K562 (cell line): ENCODE results near the gene LCTL. TPM values are rescaled to one million over a fixed set of nuclear protein-coding genes. Genes with fewer than 3 reads are reported as not detected.

ENCODE experiments used
- CREM ChIP-seq: IDR thresholded peaks from 2 replicates; pipeline ENCODE4 v1.6.1; 2014; ENCODE audit warnings: antibody characterized with exemption, low read depth
- JUNB ChIP-seq: fragments of 450-650 bp; formaldehyde crosslinking; conservative IDR thresholded peaks from 2 replicates; pipeline ENCODE4 v1.4.0; 2020; ENCODE audit warnings: mild to moderate bottlenecking
- KLF16 ChIP-seq: IDR thresholded peaks from 2 replicates; pipeline ENCODE4 v1.6.1; 2016; ENCODE audit warnings: antibody characterized with exemption
- KLF6 ChIP-seq: fragments of 250-450 bp; sonication (Bioruptor Pico); IDR thresholded peaks from 2 replicates; pipeline ENCODE4 v1.4.0; 2020; ENCODE audit warnings: mild to moderate bottlenecking, moderate library complexity, borderline replicate concordance
- LARP7 ChIP-seq: fragments of 450-650 bp; IDR thresholded peaks from 2 replicates; pipeline ENCODE4 v1.6.1; 2016
- MCM3 ChIP-seq: fragments of 450-650 bp; IDR thresholded peaks from 2 replicates; pipeline ENCODE4 v1.6.1; 2016
- MTA3 ChIP-seq: fragments of 450-650 bp; formaldehyde crosslinking; IDR thresholded peaks from 2 replicates; pipeline ENCODE4 v1.6.1; 2017; ENCODE audit warnings: mild to moderate bottlenecking, borderline replicate concordance
- NCOA2 ChIP-seq, 2 experiments: fragments of 450-650 bp; IDR thresholded peaks; 2 replicates each; pipeline ENCODE4 v1.6.1; 2018; ENCODE audit warnings: mild to moderate bottlenecking in 2 of 2, moderate library complexity in 1 of 2; ENCODE audit not compliant: partially characterized antibody in 2 of 2
- NCOR1 ChIP-seq: fragments of 450-650 bp; IDR thresholded peaks from 2 replicates; pipeline ENCODE4 v1.6.1; 2016; ENCODE audit warnings: mild to moderate bottlenecking, moderate library complexity
- NEUROD1 ChIP-seq: fragments of 150-350 bp; IDR thresholded peaks from 2 replicates; pipeline ENCODE4 v1.6.1; 2014; ENCODE audit warnings: borderline replicate concordance, low read length, low read depth; ENCODE audit not compliant: partially characterized antibody
- TGIF2 ChIP-seq: sonication (generic); formaldehyde crosslinking; IDR thresholded peaks from 2 replicates; pipeline ENCODE4 v1.8.1; 2022; ENCODE audit warnings: mild to moderate bottlenecking, missing genetic modification reagents, moderate library complexity
- ZNF140 ChIP-seq: fragments of 250-450 bp; sonication (Bioruptor Pico); IDR thresholded peaks from 2 replicates; pipeline ENCODE4 v1.8.0; 2021; ENCODE audit warnings: moderate library complexity, mild to moderate bottlenecking, inconsistent platforms
- ZNF449 ChIP-seq: fragments of 250-450 bp; sonication (Bioruptor Pico); IDR thresholded peaks from 2 replicates; pipeline ENCODE4 v1.8.0; 2022; ENCODE audit warnings: moderate library complexity, mild to moderate bottlenecking, inconsistent platforms
- ZNF57 ChIP-seq: fragments of 450-650 bp; formaldehyde crosslinking; IDR thresholded peaks from 2 replicates; pipeline ENCODE4 v1.4.0; 2020; ENCODE audit warnings: mild to moderate bottlenecking, moderate library complexity
- ZNF584 ChIP-seq: fragments of 200-800 bp; sonication (Bioruptor generic); IDR thresholded peaks from 2 replicates; pipeline ENCODE4 v1.6.1; 2016; ENCODE audit warnings: low read depth, mild to moderate bottlenecking, missing genetic modification characterization, missing compliant biosample characterization
- polyA plus RNA-seq, 8 experiments: library from polyadenylated mRNA; depleted of rRNA in 4 of 8; stranded (reverse) in 5 of 8; unstranded in 3 of 8; fragments of >200 nt; fragmentation: Nextera tagmentation in 2 of 8; fragmentation: Illumina TruSeq in 1 of 8; extraction: Ambion mirVana in 2 of 8; extraction: Trizol in 1 of 8; gene quantifications; 2 replicates each; pipeline versions ENCODE4 v1.2.1 to v1.2.3, GENCODE V29; 2011 to 2014; ENCODE audit warnings: inconsistent platforms in 1 of 8, missing spikeins in 1 of 8
- total RNA-seq, 7 experiments: library from RNA; depleted of rRNA in 6 of 7; stranded (reverse); fragments of >200 nt in 6 of 7; fragmentation: Illumina TruSeq in 2 of 7; extraction: Trizol in 2 of 7; gene quantifications; 2 replicates each; pipeline versions ENCODE4 v1.2.1 to v1.2.3, GENCODE V29; 2011 to 2021; ENCODE audit warnings: low replicate concordance in 1 of 7
- TF ChIP-seq, protein P1 (sequence below): sonication (generic); formaldehyde crosslinking; IDR thresholded peaks from 2 replicates; pipeline ENCODE4 v1.8.1; 2023; ENCODE audit warnings: mild to moderate bottlenecking, missing genetic modification reagents, moderate library complexity
- TF ChIP-seq, protein P2 (sequence below): fragments of 450-650 bp; IDR thresholded peaks from 2 replicates; pipeline ENCODE4 v1.7.1; 2018; ENCODE audit warnings: mild to moderate bottlenecking, low read depth; ENCODE audit not compliant: partially characterized antibody
- TF ChIP-seq, protein P3 (sequence below): fragments of 450-650 bp; IDR thresholded peaks from one replicate; pipeline ENCODE4 v1.6.1; 2018; ENCODE audit warnings: mild to moderate bottlenecking, moderate library complexity; ENCODE audit not compliant: partially characterized antibody
- TF ChIP-seq, protein P4 (sequence below), 2 experiments: IDR thresholded peaks; 2 replicates each; pipeline ENCODE4 v1.6.1; 2012; ENCODE audit warnings: improper control_type of control experiment in 2 of 2, low read depth in 2 of 2, low read length in 2 of 2, borderline replicate concordance in 1 of 2

LCTL gene
- total and polyA plus RNA-seq, 9 of the 15 experiments (the other 6 are each of a cell fraction or from before 2014, with no cell fraction given), result 0.08 to 0.31 (median 0.17) TPM; not detected in 6

DNA sequence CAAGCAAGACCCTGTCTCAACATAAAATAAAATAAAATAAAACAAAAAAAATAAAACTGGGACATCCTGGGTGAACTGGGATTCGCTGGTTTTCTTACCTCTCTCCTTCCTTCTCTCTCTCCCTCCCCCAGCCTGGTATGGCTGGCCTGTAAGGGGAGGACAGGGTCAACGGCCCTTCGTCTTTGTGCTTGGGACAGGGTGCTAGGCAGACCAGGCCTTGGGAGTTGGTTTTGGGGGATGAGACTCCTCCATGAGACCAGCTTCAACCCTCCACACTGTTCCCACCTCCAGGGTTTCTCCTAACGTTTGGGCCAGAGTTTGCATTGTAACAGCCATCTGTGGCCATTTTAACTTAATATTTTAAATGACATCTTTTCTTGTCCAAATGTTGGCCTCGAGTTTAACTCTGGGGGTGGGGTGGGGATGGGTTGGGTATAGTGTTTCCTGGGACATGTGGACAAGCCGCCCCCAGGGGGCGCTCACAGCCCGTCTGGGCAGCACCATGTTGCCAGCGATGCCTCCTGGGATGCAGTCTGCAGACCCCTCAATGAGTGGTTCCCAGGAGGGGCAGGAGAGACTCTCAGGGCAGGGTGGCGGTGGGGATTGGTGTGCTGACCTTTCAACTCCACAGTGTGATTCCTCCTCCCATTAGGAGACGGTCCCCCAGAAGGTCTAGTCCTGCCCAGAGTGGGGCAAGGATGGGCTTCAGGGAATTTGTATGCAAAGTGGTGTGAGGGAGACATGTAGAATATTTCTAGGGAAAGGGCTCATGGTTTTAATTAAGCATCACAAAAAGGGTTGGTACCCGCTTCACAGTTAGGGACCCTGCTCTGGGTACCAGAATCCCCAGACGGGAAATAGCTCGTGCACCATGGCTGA, 37.7 kb upstream of the LCTL start (continued):
- TF ChIP-seq, protein P1, sequence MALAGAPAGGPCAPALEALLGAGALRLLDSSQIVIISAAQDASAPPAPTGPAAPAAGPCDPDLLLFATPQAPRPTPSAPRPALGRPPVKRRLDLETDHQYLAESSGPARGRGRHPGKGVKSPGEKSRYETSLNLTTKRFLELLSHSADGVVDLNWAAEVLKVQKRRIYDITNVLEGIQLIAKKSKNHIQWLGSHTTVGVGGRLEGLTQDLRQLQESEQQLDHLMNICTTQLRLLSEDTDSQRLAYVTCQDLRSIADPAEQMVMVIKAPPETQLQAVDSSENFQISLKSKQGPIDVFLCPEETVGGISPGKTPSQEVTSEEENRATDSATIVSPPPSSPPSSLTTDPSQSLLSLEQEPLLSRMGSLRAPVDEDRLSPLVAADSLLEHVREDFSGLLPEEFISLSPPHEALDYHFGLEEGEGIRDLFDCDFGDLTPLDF, result no peak
- no peak for TF ChIP-seq ZNF140
- TF ChIP-seq NEUROD1, result no peak
- TF ChIP-seq KLF6 (CRISPR knock-in tag), result no peak
- TF ChIP-seq KLF16, result no peak
- no peak for TF ChIP-seq LARP7
- no peak for TF ChIP-seq ZNF584
- TF ChIP-seq ZNF57 (CRISPR knock-in tag), result no peak
- TF ChIP-seq NCOR1, result no peak
- TF ChIP-seq TGIF2 (CRISPR knock-in tag), result no peak
- no peak for TF ChIP-seq ZNF449 (CRISPR knock-in tag)
- TF ChIP-seq, protein P2, sequence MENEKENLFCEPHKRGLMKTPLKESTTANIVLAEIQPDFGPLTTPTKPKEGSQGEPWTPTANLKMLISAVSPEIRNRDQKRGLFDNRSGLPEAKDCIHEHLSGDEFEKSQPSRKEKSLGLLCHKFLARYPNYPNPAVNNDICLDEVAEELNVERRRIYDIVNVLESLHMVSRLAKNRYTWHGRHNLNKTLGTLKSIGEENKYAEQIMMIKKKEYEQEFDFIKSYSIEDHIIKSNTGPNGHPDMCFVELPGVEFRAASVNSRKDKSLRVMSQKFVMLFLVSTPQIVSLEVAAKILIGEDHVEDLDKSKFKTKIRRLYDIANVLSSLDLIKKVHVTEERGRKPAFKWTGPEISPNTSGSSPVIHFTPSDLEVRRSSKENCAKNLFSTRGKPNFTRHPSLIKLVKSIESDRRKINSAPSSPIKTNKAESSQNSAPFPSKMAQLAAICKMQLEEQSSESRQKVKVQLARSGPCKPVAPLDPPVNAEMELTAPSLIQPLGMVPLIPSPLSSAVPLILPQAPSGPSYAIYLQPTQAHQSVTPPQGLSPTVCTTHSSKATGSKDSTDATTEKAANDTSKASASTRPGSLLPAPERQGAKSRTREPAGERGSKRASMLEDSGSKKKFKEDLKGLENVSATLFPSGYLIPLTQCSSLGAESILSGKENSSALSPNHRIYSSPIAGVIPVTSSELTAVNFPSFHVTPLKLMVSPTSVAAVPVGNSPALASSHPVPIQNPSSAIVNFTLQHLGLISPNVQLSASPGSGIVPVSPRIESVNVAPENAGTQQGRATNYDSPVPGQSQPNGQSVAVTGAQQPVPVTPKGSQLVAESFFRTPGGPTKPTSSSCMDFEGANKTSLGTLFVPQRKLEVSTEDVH, result no peak
- TF ChIP-seq MTA3, result no peak
- TF ChIP-seq, protein P3, sequence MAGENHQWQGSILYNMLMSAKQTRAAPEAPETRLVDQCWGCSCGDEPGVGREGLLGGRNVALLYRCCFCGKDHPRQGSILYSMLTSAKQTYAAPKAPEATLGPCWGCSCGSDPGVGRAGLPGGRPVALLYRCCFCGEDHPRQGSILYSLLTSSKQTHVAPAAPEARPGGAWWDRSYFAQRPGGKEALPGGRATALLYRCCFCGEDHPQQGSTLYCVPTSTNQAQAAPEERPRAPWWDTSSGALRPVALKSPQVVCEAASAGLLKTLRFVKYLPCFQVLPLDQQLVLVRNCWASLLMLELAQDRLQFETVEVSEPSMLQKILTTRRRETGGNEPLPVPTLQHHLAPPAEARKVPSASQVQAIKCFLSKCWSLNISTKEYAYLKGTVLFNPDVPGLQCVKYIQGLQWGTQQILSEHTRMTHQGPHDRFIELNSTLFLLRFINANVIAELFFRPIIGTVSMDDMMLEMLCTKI, result no peak
- TF ChIP-seq JUNB (CRISPR knock-in tag), result no peak
- TF ChIP-seq MCM3, result no peak
- TF ChIP-seq CREM, result no peak
- TF ChIP-seq, protein P4, sequence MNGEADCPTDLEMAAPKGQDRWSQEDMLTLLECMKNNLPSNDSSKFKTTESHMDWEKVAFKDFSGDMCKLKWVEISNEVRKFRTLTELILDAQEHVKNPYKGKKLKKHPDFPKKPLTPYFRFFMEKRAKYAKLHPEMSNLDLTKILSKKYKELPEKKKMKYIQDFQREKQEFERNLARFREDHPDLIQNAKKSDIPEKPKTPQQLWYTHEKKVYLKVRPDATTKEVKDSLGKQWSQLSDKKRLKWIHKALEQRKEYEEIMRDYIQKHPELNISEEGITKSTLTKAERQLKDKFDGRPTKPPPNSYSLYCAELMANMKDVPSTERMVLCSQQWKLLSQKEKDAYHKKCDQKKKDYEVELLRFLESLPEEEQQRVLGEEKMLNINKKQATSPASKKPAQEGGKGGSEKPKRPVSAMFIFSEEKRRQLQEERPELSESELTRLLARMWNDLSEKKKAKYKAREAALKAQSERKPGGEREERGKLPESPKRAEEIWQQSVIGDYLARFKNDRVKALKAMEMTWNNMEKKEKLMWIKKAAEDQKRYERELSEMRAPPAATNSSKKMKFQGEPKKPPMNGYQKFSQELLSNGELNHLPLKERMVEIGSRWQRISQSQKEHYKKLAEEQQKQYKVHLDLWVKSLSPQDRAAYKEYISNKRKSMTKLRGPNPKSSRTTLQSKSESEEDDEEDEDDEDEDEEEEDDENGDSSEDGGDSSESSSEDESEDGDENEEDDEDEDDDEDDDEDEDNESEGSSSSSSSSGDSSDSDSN (IDR thresholded peaks at IDR 0.05; ENCODE audit: borderline replicate concordance in 1 of 2, low read depth in 2 of 2, low read length in 2 of 2), result no peak
- no peak for TF ChIP-seq NCOA2 (IDR thresholded peaks at IDR 0.05; ENCODE audit: partially characterized antibody in 2 of 2)
